Stomach (tissue), 4 donors: Measurements from ENCODE around the gene CFAP46.

Experiments
- CTCF ChIP-seq, 7 experiments: fragments of 450-650 bp in 4 of 7; fragments of 200-600 bp in 3 of 7; sonication (generic) in 3 of 7; IDR thresholded peaks; one replicate each; pipeline ENCODE4 v1.5.1; 2016 to 2019; ENCODE audit warnings: antibody characterized with exemption in 7 of 7, control low read depth in 2 of 7, mild to moderate bottlenecking in 1 of 7
- EP300 ChIP-seq: sonication (generic); formaldehyde crosslinking; IDR thresholded peaks from one replicate; pipeline ENCODE4 v1.6.1; 2017; ENCODE audit warnings: antibody characterized with exemption
- POLR2A ChIP-seq, 4 donors: fragments of 450-650 bp; IDR thresholded peaks; one replicate each; pipeline ENCODE4 v1.6.1; 2016; ENCODE audit warnings: antibody characterized with exemption in 4 of 4, control low read depth in 2 of 4, mild to moderate bottlenecking in 1 of 4, moderate library complexity in 1 of 4

- TF ChIP-seq CTCF (IDR thresholded peaks at IDR 0.05): no peak
- no peak for TF ChIP-seq EP300
- TF ChIP-seq POLR2A (IDR thresholded peaks at IDR 0.05): no peak
Measured at GRCh38 chr10:132787495-132788179, 154.7 kb downstream of the CFAP46 start.
